Endothelial cell of umbilical vein (primary cell): ENCODE measurements around the gene RPL22. TPM values are rescaled to one million over a fixed set of nuclear protein-coding genes. Genes with fewer than 3 reads are reported as not detected.

ENCODE experiments used
- BruUV-seq: library from RNA; stranded (reverse); fragments of 400-500 nt; replicated peaks from 2 replicates; lab custom pipeline; 2021; lab: Mats Ljungman, UMichigan
- CTCF ChIA-PET: fragments of 300-600, 350-600 bp; sonication (Branson Sonifier 250); formaldehyde crosslinking; loops from one replicate; lab custom pipeline; 2021; ENCODE audit warnings: antibody characterized with exemption, inconsistent platforms; lab: Charles Lee
- POLR2A ChIA-PET: fragments of 300-600, 350-600 bp; sonication (Branson Sonifier 250); formaldehyde crosslinking; loops from one replicate; lab custom pipeline; 2021; ENCODE audit warnings: antibody characterized with exemption, inconsistent platforms; lab: Charles Lee
- DNase-seq: peaks from one replicate; pipeline ENCODE4 v3.0.0-alpha.2; 2011; ENCODE audit warnings: low read depth, low spot score
- FAIRE-seq: peaks from 2 replicates; lab custom pipeline; 2011; peaks lifted over from hg19 to GRCh38; lab: Jason Lieb, UNC
- H2AFZ ChIP-seq: 2 replicates; pipeline ENCODE4 v1.6.0; 2012; ENCODE audit warnings: low read depth, low read length, control low read depth, inconsistent platforms
- H3K27ac ChIP-seq: 2 replicates; pipeline ENCODE4 v1.5.1; 2011; ENCODE audit warnings: low read depth, mild to moderate bottlenecking, control low read depth, low read length, moderate library complexity; ENCODE audit not compliant: insufficient read depth
- H3K27me3 ChIP-seq, 2 experiments: 2 replicates each; pipeline versions ENCODE4 v1.6.0 to v1.6.1; 2011; ENCODE audit warnings: low read length in 2 of 2, mixed read lengths in 1 of 2; ENCODE audit not compliant: control insufficient read depth in 2 of 2, insufficient read depth in 2 of 2
- H3K36me3 ChIP-seq, 2 experiments: 2 replicates in 1 of 2; 3 replicates in 1 of 2; pipeline ENCODE4 v1.5.1; 2011; ENCODE audit warnings: low read length in 2 of 2, mild to moderate bottlenecking in 1 of 2, moderate library complexity in 1 of 2; ENCODE audit not compliant: control insufficient read depth in 2 of 2, insufficient read depth in 2 of 2; ENCODE audit errors: extremely low read depth in 1 of 2
- H3K4me1 ChIP-seq: 3 replicates; pipeline ENCODE4 v1.5.1; 2011; ENCODE audit warnings: mild to moderate bottlenecking, low read length; ENCODE audit not compliant: control insufficient read depth, insufficient read depth; ENCODE audit errors: extremely low read depth
- H3K4me2 ChIP-seq: 2 replicates; pipeline ENCODE4 v1.6.1; 2011; ENCODE audit warnings: low read length, control low read depth, mixed read lengths; ENCODE audit not compliant: insufficient read depth
- H3K4me3 ChIP-seq, 3 experiments: fragments of 200-600 bp in 1 of 3; sonication (generic), shearing (Covaris generic) in 1 of 3; replicated peaks in 1 of 3; 2 replicates each; pipeline ENCODE4 v1.5.1; 2011 to 2016; ENCODE audit warnings: control low read depth in 3 of 3, low read length in 3 of 3, mild to moderate bottlenecking in 2 of 3, inconsistent platforms in 1 of 3, low read depth in 1 of 3, moderate library complexity in 1 of 3; ENCODE audit not compliant: insufficient read depth in 1 of 3
- H3K79me2 ChIP-seq: 2 replicates; pipeline ENCODE4 v1.6.0; 2012; ENCODE audit warnings: low read length, inconsistent platforms; ENCODE audit not compliant: control insufficient read depth, insufficient read depth
- H3K9ac ChIP-seq: replicated peaks from 2 replicates; pipeline ENCODE3; 2011; ENCODE audit warnings: low read length, control low read depth; ENCODE audit not compliant: insufficient read depth; ENCODE audit errors: extremely low read depth
- H3K9me1 ChIP-seq: replicated peaks from 3 replicates; pipeline ENCODE4 v1.6.0; 2011; ENCODE audit warnings: mild to moderate bottlenecking, low read length; ENCODE audit not compliant: control insufficient read depth, insufficient read depth; ENCODE audit errors: extremely low read depth
- H3K9me3 ChIP-seq: replicated peaks from 2 replicates; pipeline ENCODE4 v1.5.1; 2012; ENCODE audit warnings: low read length, inconsistent platforms; ENCODE audit not compliant: control insufficient read depth, insufficient read depth
- H4K20me1 ChIP-seq: replicated peaks from 2 replicates; pipeline ENCODE3; 2011; ENCODE audit warnings: mild to moderate bottlenecking, low read length; ENCODE audit not compliant: control insufficient read depth, insufficient read depth; ENCODE audit errors: extremely low read depth
- EZH2 ChIP-seq: IDR thresholded peaks from 2 replicates; pipeline ENCODE4 v1.6.1; 2012; ENCODE audit warnings: borderline replicate concordance, low read depth, mild to moderate bottlenecking, moderate library complexity, low read length, inconsistent platforms; ENCODE audit not compliant: severe bottlenecking
- FOS ChIP-seq: IDR thresholded peaks from 2 replicates; pipeline ENCODE4 v1.6.1; 2011; ENCODE audit warnings: mild to moderate bottlenecking, low read length, moderate library complexity, borderline replicate concordance; ENCODE audit not compliant: insufficient read depth
- GATA2 ChIP-seq: IDR thresholded peaks from 2 replicates; pipeline ENCODE4 v1.7.0; 2011; ENCODE audit warnings: low read depth, mild to moderate bottlenecking, moderate library complexity, mixed read lengths, low read length; ENCODE audit not compliant: insufficient read length, insufficient read depth
- JUN ChIP-seq: IDR thresholded peaks from 2 replicates; pipeline ENCODE4 v1.6.1; 2011; ENCODE audit warnings: borderline replicate concordance, low read depth; ENCODE audit not compliant: insufficient read length, insufficient read depth
- MYC ChIP-seq: IDR thresholded peaks from one replicate; pipeline ENCODE4 v1.6.1; 2011; ENCODE audit warnings: mild to moderate bottlenecking, low read depth, low read length
- POLR2A ChIP-seq: IDR thresholded peaks from 2 replicates; pipeline ENCODE4 v1.6.1; 2012; ENCODE audit warnings: low read depth, mild to moderate bottlenecking, control low read depth, low read length
- POLR2AphosphoS5 ChIP-seq: IDR thresholded peaks from 2 replicates; pipeline ENCODE4 v1.6.1; 2012; ENCODE audit warnings: low read depth, mild to moderate bottlenecking, control low read depth, low read length, moderate library complexity; ENCODE audit not compliant: insufficient read depth
- dilution Hi-C: fragments of 300-500 bp; cut with MboI; formaldehyde crosslinking; loops from one replicate; pipeline ENCODE4 v1.15.0; 2019; ENCODE audit warnings: low sequenced_read_pairs; ENCODE audit not compliant: extremely low pct_ligation_motif_present
- intact Hi-C: fragments of 100-400 bp; cut with micrococcal nuclease; formaldehyde crosslinking; loops from one replicate; pipeline ENCODE4 v1.10.0; 2022
- polyA plus RNA-seq, 4 experiments: library from polyadenylated mRNA; depleted of rRNA in 3 of 4; stranded (reverse) in 3 of 4; unstranded in 1 of 4; fragments of >200 nt; gene quantifications; 2 replicates each; pipeline versions ENCODE4 v1.2.1 to v1.2.3, GENCODE V29; 2011 to 2012; ENCODE audit warnings: missing spikeins in 1 of 4
- total RNA-seq: library from RNA; stranded (reverse); gene quantifications from 2 replicates; pipeline ENCODE4 v1.2.3, GENCODE V29; 2021
- TF ChIP-seq, protein P1 (sequence below): IDR thresholded peaks from 2 replicates; pipeline ENCODE4 v1.6.1; 2011; ENCODE audit not compliant: insufficient read depth, insufficient read length
- TF ChIP-seq, protein P2 (sequence below), 2 donors: IDR thresholded peaks; 1 replicate in 1 of 2; 2 replicates in 1 of 2; pipeline ENCODE4 v1.5.1; 2011; ENCODE audit warnings: low read length in 2 of 2, mild to moderate bottlenecking in 2 of 2, moderate library complexity in 2 of 2, control low read depth in 1 of 2, inconsistent platforms in 1 of 2, low read depth in 1 of 2; ENCODE audit not compliant: insufficient read depth in 1 of 2; ENCODE audit errors: extremely low read depth in 1 of 2

The RPL22 gene
- total and polyA plus RNA-seq, 2 donors (not counting 3 experiments of a cell fraction or from before 2014, with no cell fraction given) = 71.2 to 343 TPM

DNA sequence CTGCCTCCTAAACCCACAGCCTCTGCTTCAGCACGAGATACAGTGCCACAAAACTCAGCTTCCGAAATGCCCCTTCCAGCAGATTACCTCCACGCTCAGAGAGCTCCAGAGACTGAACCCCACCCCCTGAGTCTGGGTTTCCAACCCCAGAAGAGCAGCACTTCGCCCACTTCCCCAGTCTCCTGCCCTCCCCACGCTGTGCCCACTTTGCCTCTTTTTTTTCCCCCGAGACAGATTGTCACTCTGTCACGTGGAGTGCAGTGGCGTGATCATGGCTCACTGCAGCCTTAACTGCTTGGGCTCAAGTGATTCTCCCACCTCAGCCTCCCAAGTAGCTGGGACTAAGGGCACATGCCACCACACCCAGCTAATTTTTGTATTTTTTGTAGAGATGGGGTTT, 26.3 kb upstream of the RPL22 start:
- no peak overlapping the region for H3K9ac ChIP-seq

More for the DNA sequence above, 26.3 kb upstream of the RPL22 start:
- Histone ChIP-seq H3K9me1 (no peaks in the 10 kb centered on the region), H3K36me3 (peaks cover 8 to 23% of the 10 kb centered on the region in 2 experiments), H3K9me3 (no peaks in the 10 kb centered on the region), H4K20me1 (no peaks in the 10 kb centered on the region), H3K4me2 (no peak overlapping the region), H3K27me3 (no peaks in the 10 kb centered on the region), H3K4me1 (no peaks in the 10 kb centered on the region), H3K4me3 (no peak overlapping the region), H2AFZ (no peak overlapping the region), H3K27ac (no peak overlapping the region), H3K79me2 (peaks cover 6% of the 10 kb centered on the region)
- dilution Hi-C loops (no loop called here), intact Hi-C loops (no loop called here)
- no TSS peak for BruUV-seq
- DNase-seq (no peak), FAIRE-seq (no peak)
- ChIA-PET POLR2A (no interaction called here), CTCF (interaction anchor here (1.0 to 1.3 kb wide), 2 partner anchors 20 to 211 kb away, joined by 3 to 8 read pairs; partner anchors contain the start of gene RNF207)
- TF ChIP-seq, protein P1, sequence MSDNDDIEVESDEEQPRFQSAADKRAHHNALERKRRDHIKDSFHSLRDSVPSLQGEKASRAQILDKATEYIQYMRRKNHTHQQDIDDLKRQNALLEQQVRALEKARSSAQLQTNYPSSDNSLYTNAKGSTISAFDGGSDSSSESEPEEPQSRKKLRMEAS = no peak
- TF ChIP-seq POLR2A (no peak), GATA2 (no peak), POLR2AphosphoS5 (no peak), MYC (no peak), EZH2 (no peak), JUN (no peak), FOS (no peak)
- TF ChIP-seq, protein P2, sequence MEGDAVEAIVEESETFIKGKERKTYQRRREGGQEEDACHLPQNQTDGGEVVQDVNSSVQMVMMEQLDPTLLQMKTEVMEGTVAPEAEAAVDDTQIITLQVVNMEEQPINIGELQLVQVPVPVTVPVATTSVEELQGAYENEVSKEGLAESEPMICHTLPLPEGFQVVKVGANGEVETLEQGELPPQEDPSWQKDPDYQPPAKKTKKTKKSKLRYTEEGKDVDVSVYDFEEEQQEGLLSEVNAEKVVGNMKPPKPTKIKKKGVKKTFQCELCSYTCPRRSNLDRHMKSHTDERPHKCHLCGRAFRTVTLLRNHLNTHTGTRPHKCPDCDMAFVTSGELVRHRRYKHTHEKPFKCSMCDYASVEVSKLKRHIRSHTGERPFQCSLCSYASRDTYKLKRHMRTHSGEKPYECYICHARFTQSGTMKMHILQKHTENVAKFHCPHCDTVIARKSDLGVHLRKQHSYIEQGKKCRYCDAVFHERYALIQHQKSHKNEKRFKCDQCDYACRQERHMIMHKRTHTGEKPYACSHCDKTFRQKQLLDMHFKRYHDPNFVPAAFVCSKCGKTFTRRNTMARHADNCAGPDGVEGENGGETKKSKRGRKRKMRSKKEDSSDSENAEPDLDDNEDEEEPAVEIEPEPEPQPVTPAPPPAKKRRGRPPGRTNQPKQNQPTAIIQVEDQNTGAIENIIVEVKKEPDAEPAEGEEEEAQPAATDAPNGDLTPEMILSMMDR (IDR thresholded peaks at IDR 0.05; ENCODE audit: extremely low read depth in 1 of 2, insufficient read depth in 1 of 2, low read depth in 1 of 2, low read length in 2 of 2) = no peak
